SU-DHL-6 (cell line): ENCODE data around the gene EPB41L3.

Experiments used
- H2AFZ ChIP-seq: fragments of 200-600 bp; sonication (generic); 2 replicates; pipeline ENCODE4 v1.6.1; 2014; ENCODE audit warnings: low read depth, mild to moderate bottlenecking, moderate library complexity, mixed read lengths, antibody characterized with exemption, low read length; ENCODE audit not compliant: severe bottlenecking
- H3F3A ChIP-seq: fragments of 200-600 bp; shearing (Covaris generic); 2 replicates; pipeline ENCODE4 v1.6.0; 2016; ENCODE audit warnings: antibody characterized with exemption, mild to moderate bottlenecking; ENCODE audit not compliant: insufficient read depth
- H3K27ac ChIP-seq: fragments of 200-600 bp; sonication (generic); 2 replicates; pipeline ENCODE4 v1.5.1; 2016; ENCODE audit warnings: low read depth, mild to moderate bottlenecking, low read length, moderate library complexity, mixed read lengths
- H3K27me3 ChIP-seq: fragments of 200-600 bp; sonication (generic), shearing (Covaris generic); 2 replicates; pipeline ENCODE4 v1.6.0; 2014; ENCODE audit warnings: mild to moderate bottlenecking, low read length
- H3K36me3 ChIP-seq: fragments of 200-600 bp; sonication (generic); 2 replicates; pipeline ENCODE4 v1.6.1; 2014; ENCODE audit warnings: mild to moderate bottlenecking, low read length, mixed read lengths
- H3K4me2 ChIP-seq: fragments of 300-600, 200-600 bp; shearing (Covaris generic), sonication (generic); 2 replicates; pipeline ENCODE4 v1.6.0; 2014; ENCODE audit warnings: low read length, low read depth, mild to moderate bottlenecking; ENCODE audit not compliant: poor library complexity, severe bottlenecking
- H3K4me3 ChIP-seq: fragments of 200-600 bp; sonication (generic); 2 replicates; pipeline ENCODE4 v1.5.1; 2014; ENCODE audit warnings: antibody characterized with exemption, low read length, mild to moderate bottlenecking, mixed read lengths; ENCODE audit not compliant: insufficient read depth, poor library complexity, severe bottlenecking
- H3K79me2 ChIP-seq: fragments of 200-600 bp; sonication (generic); 2 replicates; pipeline ENCODE4 v1.6.1; 2014; ENCODE audit warnings: mild to moderate bottlenecking, low read length, moderate library complexity; ENCODE audit not compliant: insufficient read depth
- H3K9ac ChIP-seq: fragments of 200-600 bp; sonication (generic); 2 replicates; pipeline ENCODE4 v1.7.0; 2014; ENCODE audit warnings: mild to moderate bottlenecking, low read length
- H3K9me2 ChIP-seq: fragments of 200-600 bp; sonication (generic); replicated peaks from 2 replicates; pipeline ENCODE4 v1.6.1; 2014; ENCODE audit warnings: low read length; ENCODE audit not compliant: insufficient read depth
- H3K9me3 ChIP-seq: fragments of 200-600 bp; sonication (generic); 2 replicates; pipeline ENCODE4 v1.6.1; 2014; ENCODE audit warnings: low read length, mixed read lengths; ENCODE audit not compliant: insufficient read depth
- H4K20me1 ChIP-seq: fragments of 200-600 bp; sonication (generic); 2 replicates; pipeline ENCODE4 v1.6.1; 2014; ENCODE audit warnings: low read depth, mild to moderate bottlenecking, antibody characterized with exemption, low read length, moderate library complexity, mixed read lengths
- CTCF ChIP-seq: fragments of 200-600 bp; sonication (generic); IDR thresholded peaks from one replicate; pipeline ENCODE4 v1.5.1; 2017; ENCODE audit warnings: antibody characterized with exemption, mild to moderate bottlenecking, low read length, moderate library complexity; ENCODE audit not compliant: insufficient read depth, poor library complexity, severe bottlenecking
- EZH2phosphoT487 ChIP-seq: fragments of 200-600 bp; sonication (generic), shearing (Covaris generic); conservative IDR thresholded peaks from 2 replicates; pipeline ENCODE4 v1.6.1; 2018; ENCODE audit warnings: mild to moderate bottlenecking, antibody characterized with exemption, low read length, moderate library complexity, mixed read lengths

EPB41L3 gene

GRCh38 chr18:5534845-5535244 lies 9.0 kb downstream of the EPB41L3 start:
- TF ChIP-seq EZH2phosphoT487 (no peak), CTCF (no peak)
- H3K79me2 ChIP-seq, result no peaks in the 10 kb centered on the region
- no peak overlapping the region for H2AFZ ChIP-seq
- no peaks in the 10 kb centered on the region for H3F3A ChIP-seq
- no peak overlapping the region for H3K4me3 ChIP-seq
- H4K20me1 ChIP-seq, result no peaks in the 10 kb centered on the region
- no peak overlapping the region for H3K4me2 ChIP-seq
- no peak overlapping the region for H3K9ac ChIP-seq
- H3K27me3 ChIP-seq, result no peaks in the 10 kb centered on the region
- no peaks in the 10 kb centered on the region for H3K36me3 ChIP-seq
- H3K27ac ChIP-seq, result no peak overlapping the region
- H3K9me2 ChIP-seq, result no peaks in the 10 kb centered on the region
- H3K9me3 ChIP-seq, result no peaks in the 10 kb centered on the region

- H4K20me1 ChIP-seq, result no peaks in the 10 kb centered on the region
- H3K4me2 ChIP-seq, result no peak overlapping the region
- no peaks in the 10 kb centered on the region for H3K36me3 ChIP-seq
- no peak overlapping the region for H3K9ac ChIP-seq
- no peak overlapping the region for H2AFZ ChIP-seq
- H3K9me2 ChIP-seq, result no peaks in the 10 kb centered on the region
- no peaks in the 10 kb centered on the region for H3K27me3 ChIP-seq
- no peaks in the 10 kb centered on the region for H3F3A ChIP-seq
- TF ChIP-seq EZH2phosphoT487, result no peak
- no peak overlapping the region for H3K4me3 ChIP-seq
- no peaks in the 10 kb centered on the region for H3K79me2 ChIP-seq
- H3K27ac ChIP-seq, result no peak overlapping the region
- H3K9me3 ChIP-seq, result no peaks in the 10 kb centered on the region
These were observed 11.7 kb downstream of the EPB41L3 start for GRCh38 chr18:5532066-5532465.

DNA sequence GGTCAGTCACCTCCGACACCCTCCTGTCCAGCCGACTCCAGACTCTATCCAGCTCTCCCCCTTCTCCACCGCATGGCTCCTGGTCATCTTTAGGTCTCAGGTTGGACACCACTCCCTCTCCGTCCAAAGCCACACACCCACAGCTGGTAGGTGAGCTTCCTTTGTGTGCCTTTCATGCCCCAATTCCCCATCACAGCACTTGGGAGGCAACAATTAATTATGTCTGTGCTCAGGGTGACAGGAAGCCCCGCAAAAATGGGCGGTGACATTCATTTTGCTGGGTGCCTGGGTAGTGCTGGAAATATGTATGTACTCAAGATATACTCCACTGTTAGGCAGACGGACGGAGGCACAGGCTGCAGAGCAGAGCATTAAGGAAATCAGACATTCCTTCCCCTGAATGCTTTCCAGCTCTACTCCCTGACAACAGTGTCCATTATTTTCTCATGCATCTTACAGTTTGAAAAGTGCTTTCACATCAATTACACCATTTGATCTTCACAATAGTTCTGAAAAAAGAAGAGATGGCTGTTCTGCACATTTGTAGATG lies 13.1 kb downstream of the EPB41L3 start:
- Histone ChIP-seq H3K4me3 (no peak overlapping the region), H3K27me3 (no peaks in the 10 kb centered on the region), H3K36me3 (no peaks in the 10 kb centered on the region), H3K27ac (no peak overlapping the region), H3K79me2 (no peaks in the 10 kb centered on the region), H3K4me2 (no peak overlapping the region), H3K9ac (no peak overlapping the region), H3K9me3 (no peaks in the 10 kb centered on the region), H2AFZ (no peak overlapping the region), H3K9me2 (no peaks in the 10 kb centered on the region), H4K20me1 (no peaks in the 10 kb centered on the region), H3F3A (no peaks in the 10 kb centered on the region)
- TF ChIP-seq EZH2phosphoT487 (no peak), CTCF (no peak)

DNA sequence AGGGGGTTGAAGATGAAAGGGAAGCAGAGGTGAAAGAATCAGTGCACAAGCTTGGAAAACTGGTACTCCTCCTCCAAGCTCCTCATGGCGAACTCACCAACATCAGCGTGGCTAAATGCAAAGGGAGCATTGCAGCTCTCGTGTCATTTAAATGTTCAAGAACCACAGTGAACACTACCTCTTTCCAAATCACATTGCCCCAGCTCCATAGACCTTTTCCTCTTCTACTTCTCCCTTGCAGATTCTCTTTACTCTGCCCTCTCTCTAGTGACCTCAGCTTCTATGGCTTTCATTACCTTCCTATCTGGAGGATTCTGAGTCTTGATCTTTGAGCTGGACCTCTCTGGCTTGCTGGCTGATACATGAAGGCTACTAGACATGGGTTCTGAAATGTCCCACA lies 14.3 kb downstream of the EPB41L3 start:
- Histone ChIP-seq H3K4me3 (no peak overlapping the region), H3K9me3 (no peaks in the 10 kb centered on the region), H3K79me2 (no peaks in the 10 kb centered on the region), H3K9me2 (no peaks in the 10 kb centered on the region), H3K9ac (no peak overlapping the region), H3K27me3 (no peaks in the 10 kb centered on the region), H2AFZ (no peak overlapping the region), H3K27ac (no peak overlapping the region), H3F3A (no peaks in the 10 kb centered on the region), H3K4me2 (no peak overlapping the region), H4K20me1 (no peaks in the 10 kb centered on the region), H3K36me3 (no peaks in the 10 kb centered on the region)
- TF ChIP-seq EZH2phosphoT487, result no peak
- no peak for TF ChIP-seq CTCF
